GM12878 (cell line): ENCODE results near the gene PTPN2. TPM values are rescaled to one million over a fixed set of nuclear protein-coding genes. Genes with fewer than 3 reads are reported as not detected.

ENCODE experiments used
- ASH2L ChIP-seq: fragments of 300-600, 200-600 bp; sonication (generic); IDR thresholded peaks from 2 replicates; pipeline ENCODE4 v1.6.1; 2017; ENCODE audit warnings: low read depth, mild to moderate bottlenecking, borderline replicate concordance
- CHD4 ChIP-seq: fragments of 200-600 bp; sonication (generic); IDR thresholded peaks from 2 replicates; pipeline ENCODE4 v1.6.1; 2016; ENCODE audit warnings: mild to moderate bottlenecking
- GATAD2B ChIP-seq: fragments of 450-650 bp; conservative IDR thresholded peaks from 2 replicates; pipeline ENCODE4 v1.6.1; 2017; ENCODE audit warnings: low read depth, mild to moderate bottlenecking, moderate library complexity
- KDM1A ChIP-seq: fragments of 200-600 bp; sonication (generic); IDR thresholded peaks from 2 replicates; pipeline ENCODE4 v1.6.1; 2016; ENCODE audit warnings: borderline replicate concordance
- LARP7 ChIP-seq: fragments of 450-650 bp; IDR thresholded peaks from 2 replicates; pipeline ENCODE4 v1.6.1; 2017; ENCODE audit warnings: mild to moderate bottlenecking
- MTA2 ChIP-seq: fragments of 450-650 bp; IDR thresholded peaks from 2 replicates; pipeline ENCODE4 v1.6.1; 2016; ENCODE audit warnings: low read depth, mild to moderate bottlenecking, moderate library complexity
- RUNX3 ChIP-seq: IDR thresholded peaks from 2 replicates; pipeline ENCODE4 v1.6.1; 2012; ENCODE audit warnings: low read length, inconsistent platforms
- ZNF274 ChIP-seq: IDR thresholded peaks from one replicate; pipeline ENCODE4 v1.8.0; 2011; ENCODE audit not compliant: insufficient read length, insufficient read depth
- polyA plus RNA-seq, 11 experiments: library from polyadenylated mRNA; depleted of rRNA in 4 of 11; unstranded in 6 of 11; stranded (reverse) in 5 of 11; fragments of >200 nt; fragmentation: Nextera tagmentation in 4 of 11; fragmentation: Illumina TruSeq in 1 of 11; extraction: Ambion mirVana in 4 of 11; extraction: Trizol in 1 of 11; gene quantifications; 1 replicate in 1 of 11; 2 replicates in 10 of 11; pipeline versions ENCODE4 v1.2.1 to v1.2.3, GENCODE V29; 2011 to 2016; ENCODE audit warnings: inconsistent platforms in 2 of 11, missing spikeins in 2 of 11, low read depth in 1 of 11
- total RNA-seq, 4 experiments: library from RNA; depleted of rRNA in 3 of 4; stranded (reverse); fragments of >200 nt in 3 of 4; fragmentation: Illumina TruSeq in 1 of 4; extraction: Trizol in 1 of 4; gene quantifications; 2 replicates each; pipeline versions ENCODE4 v1.2.1 to v1.2.3, GENCODE V29; 2013 to 2021
- TF ChIP-seq, protein P1 (sequence below): fragments of 150-350 bp; IDR thresholded peaks from 2 replicates; pipeline ENCODE4 v1.6.1; 2014; ENCODE audit warnings: mild to moderate bottlenecking, low read depth, low read length
- TF ChIP-seq, protein P2 (sequence below), 3 experiments: IDR thresholded peaks in 2 of 3; conservative IDR thresholded peaks in 1 of 3; 2 replicates each; pipeline ENCODE4 v1.5.1; 2011; ENCODE audit warnings: low read depth in 3 of 3, low read length in 3 of 3, mild to moderate bottlenecking in 3 of 3, control low read depth in 2 of 3, moderate library complexity in 2 of 3, inconsistent platforms in 1 of 3, mixed read lengths in 1 of 3; ENCODE audit not compliant: control insufficient read depth in 2 of 3, insufficient read depth in 1 of 3; ENCODE audit errors: extremely low read depth in 1 of 3

Gene PTPN2
- total and polyA plus RNA-seq, 10 of the 15 experiments (the other 5 are each of a cell fraction or from before 2014, with no cell fraction given), result 46.5 to 86.7 (median 64.6) TPM

DNA sequence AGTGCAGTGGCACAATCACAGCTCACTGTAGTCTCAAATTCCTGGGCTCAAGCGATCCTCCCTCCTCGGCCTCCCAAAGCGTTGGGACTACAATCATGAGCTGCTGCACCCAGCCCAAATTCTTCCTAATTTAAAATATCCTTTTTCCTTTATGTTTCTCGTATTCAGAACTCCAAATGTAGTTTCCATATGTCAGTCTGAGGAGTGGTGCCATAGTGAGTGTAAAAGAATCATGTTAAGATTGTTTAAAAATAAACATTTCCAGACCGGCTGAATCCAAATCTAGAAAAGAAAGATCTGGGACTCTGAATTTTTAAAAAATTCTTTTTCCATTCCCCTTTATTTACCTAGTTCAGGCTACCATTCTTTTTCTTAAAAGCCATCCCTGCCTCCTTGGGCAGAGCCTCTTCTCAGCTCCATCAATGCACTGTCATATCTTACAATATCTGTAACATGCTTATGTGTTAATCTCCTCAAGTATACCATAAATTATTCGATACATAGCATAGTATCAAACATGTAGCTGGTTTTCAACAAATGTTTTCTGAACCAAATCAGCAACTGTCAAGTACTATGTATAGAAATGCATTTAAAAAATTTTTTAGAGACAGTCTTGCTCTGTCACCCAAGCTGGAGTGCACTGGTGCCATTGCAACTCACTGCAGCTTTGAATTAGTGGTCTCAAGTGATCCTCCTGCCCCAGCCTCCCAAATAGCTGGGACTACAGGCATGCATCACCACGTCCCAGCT, 31.3 kb downstream of the PTPN2 start (continued):
- TF ChIP-seq CHD4 (no peak), RUNX3 (no peak), GATAD2B (no peak), ZNF274 (no peak), LARP7 (no peak), KDM1A (no peak), MTA2 (no peak), ASH2L (no peak)
- TF ChIP-seq, protein P1, sequence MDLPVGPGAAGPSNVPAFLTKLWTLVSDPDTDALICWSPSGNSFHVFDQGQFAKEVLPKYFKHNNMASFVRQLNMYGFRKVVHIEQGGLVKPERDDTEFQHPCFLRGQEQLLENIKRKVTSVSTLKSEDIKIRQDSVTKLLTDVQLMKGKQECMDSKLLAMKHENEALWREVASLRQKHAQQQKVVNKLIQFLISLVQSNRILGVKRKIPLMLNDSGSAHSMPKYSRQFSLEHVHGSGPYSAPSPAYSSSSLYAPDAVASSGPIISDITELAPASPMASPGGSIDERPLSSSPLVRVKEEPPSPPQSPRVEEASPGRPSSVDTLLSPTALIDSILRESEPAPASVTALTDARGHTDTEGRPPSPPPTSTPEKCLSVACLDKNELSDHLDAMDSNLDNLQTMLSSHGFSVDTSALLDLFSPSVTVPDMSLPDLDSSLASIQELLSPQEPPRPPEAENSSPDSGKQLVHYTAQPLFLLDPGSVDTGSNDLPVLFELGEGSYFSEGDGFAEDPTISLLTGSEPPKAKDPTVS, result no peak
- TF ChIP-seq, protein P2, sequence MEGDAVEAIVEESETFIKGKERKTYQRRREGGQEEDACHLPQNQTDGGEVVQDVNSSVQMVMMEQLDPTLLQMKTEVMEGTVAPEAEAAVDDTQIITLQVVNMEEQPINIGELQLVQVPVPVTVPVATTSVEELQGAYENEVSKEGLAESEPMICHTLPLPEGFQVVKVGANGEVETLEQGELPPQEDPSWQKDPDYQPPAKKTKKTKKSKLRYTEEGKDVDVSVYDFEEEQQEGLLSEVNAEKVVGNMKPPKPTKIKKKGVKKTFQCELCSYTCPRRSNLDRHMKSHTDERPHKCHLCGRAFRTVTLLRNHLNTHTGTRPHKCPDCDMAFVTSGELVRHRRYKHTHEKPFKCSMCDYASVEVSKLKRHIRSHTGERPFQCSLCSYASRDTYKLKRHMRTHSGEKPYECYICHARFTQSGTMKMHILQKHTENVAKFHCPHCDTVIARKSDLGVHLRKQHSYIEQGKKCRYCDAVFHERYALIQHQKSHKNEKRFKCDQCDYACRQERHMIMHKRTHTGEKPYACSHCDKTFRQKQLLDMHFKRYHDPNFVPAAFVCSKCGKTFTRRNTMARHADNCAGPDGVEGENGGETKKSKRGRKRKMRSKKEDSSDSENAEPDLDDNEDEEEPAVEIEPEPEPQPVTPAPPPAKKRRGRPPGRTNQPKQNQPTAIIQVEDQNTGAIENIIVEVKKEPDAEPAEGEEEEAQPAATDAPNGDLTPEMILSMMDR (IDR thresholded peaks at IDR 0.05 in 2 of 3, conservative IDR thresholded peaks at IDR 0.05 in 1 of 3; ENCODE audit: control insufficient read depth in 2 of 3, extremely low read depth in 1 of 3, insufficient read depth in 1 of 3, low read depth in 3 of 3, low read length in 3 of 3), result no peak
- TF ChIP-seq, all 136 proteins: peak for 0
